GM18517 (cell line): ENCODE results near the gene PSD2.

Experiments
- ATAC-seq: cut with Tn5 transposase; IDR thresholded peaks from one replicate; pipeline ENCODE4 v1.9.1; 2021; ENCODE audit warnings: mild to moderate bottlenecking, moderate library complexity; ENCODE audit not compliant: unreplicated experiment

The PSD2 gene

DNA sequence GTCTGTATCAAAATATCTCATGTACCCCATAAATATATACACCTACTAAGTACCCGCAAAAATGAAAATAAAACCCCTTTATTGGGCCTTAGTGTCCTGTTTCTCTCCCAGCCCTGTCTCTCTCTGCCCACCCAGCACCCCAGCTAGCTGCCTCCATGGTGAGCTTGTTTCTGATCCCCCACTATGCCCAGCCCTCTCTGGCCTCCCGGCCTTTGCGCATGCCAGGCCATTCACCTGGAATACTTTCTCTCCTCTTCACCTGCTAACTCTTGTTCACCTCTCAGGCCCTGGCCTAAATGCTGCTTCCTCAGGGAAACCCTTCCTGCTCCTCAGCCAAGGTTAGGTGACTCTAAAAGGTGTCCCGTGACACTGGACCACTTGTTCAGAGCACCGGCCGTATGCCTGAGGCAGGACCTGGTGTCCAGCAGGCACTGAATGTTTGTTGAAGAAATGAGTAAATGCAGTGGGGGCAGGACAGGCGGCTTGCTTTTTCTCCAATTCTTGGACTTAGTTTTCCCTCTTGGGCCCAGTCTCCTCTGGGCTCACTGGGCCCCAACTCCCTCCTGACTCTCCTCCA is 58.5 kb downstream of the PSD2 start:
- no peak for ATAC-seq

DNA sequence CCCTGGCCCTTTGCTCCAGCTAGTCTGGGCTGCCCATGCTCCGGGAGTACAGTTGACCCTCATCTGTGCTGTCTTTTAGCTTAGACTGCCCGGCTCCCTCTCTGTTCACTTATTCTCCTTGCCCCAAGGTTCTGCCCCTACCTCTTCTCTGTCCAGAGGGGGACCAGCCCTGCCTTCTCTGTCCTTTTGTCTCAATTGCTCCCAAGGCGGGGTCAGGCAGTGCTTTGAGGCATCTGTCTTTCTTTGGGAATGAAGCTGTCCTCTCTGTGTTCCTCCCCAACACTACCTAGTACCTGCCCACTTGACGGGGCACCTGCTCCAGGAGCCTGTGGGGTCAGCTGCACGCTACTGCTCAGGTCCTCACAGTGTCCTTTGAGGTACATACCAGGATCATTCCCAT is 59.3 kb downstream of the PSD2 start:
- no peak for ATAC-seq

GRCh38 chr5:139855451-139855850 is 59.8 kb downstream of the PSD2 start:
- ATAC-seq, result no peak

- no peak for ATAC-seq
Observed at GRCh38 chr5:139855946-139856540, 60.4 kb downstream of the PSD2 start.

DNA sequence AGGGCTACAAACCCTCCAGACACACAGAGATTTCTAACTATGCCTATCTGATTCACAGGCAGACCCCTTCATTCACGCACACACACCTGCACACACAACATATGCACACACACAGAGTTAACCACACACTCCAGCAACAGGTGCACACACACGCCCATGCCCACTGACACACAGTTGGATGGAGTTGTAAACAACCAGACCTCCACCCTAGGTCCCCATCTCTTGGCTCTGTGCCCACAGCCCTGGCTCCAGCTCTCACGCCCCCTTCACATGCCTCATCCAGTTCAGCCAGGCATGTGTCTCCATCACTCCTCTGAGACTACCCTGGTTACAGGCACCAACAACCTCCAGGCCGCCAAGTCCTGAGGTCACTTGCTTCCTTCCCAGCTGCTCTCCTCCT is 61.1 kb downstream of the PSD2 start:
- ATAC-seq, result no peak

GRCh38 chr5:139859013-139859412 is 63.4 kb downstream of the PSD2 start:
- no peak for ATAC-seq

- ATAC-seq, result no peak
Observed at GRCh38 chr5:139861021-139861888, 65.6 kb downstream of the PSD2 start.

GRCh38 chr5:139861889-139862207 is 66.2 kb downstream of the PSD2 start:
- ATAC-seq, result no peak

DNA sequence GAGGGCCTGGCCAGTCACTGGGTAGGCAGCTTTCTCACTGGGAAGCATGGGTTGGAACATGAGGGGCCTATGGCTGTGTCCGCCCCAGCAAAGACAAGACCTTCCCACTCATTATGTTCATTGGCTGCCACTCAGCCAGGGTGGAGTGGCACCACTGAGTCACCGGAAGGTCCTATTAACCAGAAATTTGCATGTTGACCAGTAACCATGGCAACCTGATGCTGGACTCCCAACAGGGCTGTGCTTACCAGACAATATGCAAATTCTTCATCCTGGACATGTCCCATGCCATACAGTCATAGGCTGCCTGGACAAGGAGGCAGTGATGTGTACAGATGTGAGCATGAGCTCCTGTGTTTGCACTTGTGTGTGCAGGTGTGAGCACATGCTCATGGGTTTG is 66.7 kb downstream of the PSD2 start:
- ATAC-seq, result no peak

DNA sequence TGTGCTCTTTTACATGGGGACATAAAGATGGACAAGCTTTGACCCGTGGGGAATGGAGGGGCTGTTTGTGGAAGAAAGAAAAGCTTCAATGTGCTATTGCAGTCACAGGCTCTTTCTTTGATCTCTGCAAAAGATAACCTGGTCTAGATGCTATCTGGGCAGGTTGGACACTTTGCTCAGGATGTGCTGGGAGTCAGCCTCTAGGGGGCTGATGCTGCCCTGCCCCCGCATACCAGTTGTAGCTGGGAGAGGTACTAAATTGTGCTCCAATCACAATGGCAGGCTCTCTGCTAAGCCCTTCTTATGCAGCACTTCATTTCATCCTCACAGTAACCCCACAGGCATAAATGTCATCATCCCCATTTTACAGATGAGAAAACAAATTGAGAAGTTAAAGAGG is 67.2 kb downstream of the PSD2 start:
- ATAC-seq, result no peak

DNA sequence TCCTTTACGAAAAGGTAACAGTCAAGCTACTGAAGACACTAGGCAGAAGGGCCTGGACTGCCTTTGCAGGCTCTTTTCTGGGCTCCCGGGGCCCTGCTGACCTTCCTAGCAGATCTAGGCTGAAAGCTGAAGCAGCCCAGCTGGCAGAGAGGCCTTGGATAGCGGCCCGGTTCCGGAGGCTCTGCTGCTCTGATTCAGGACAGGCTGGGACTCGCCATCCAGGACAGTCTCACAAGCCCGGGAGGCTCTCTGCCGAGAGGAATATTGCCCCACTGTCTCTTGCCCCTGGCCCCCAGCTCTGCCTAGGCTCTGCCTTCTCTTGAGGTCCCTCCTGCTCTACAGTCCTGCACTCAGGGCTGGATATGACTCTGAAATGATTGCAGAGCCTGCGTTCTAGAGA is 67.8 kb downstream of the PSD2 start:
- ATAC-seq, result no peak

DNA sequence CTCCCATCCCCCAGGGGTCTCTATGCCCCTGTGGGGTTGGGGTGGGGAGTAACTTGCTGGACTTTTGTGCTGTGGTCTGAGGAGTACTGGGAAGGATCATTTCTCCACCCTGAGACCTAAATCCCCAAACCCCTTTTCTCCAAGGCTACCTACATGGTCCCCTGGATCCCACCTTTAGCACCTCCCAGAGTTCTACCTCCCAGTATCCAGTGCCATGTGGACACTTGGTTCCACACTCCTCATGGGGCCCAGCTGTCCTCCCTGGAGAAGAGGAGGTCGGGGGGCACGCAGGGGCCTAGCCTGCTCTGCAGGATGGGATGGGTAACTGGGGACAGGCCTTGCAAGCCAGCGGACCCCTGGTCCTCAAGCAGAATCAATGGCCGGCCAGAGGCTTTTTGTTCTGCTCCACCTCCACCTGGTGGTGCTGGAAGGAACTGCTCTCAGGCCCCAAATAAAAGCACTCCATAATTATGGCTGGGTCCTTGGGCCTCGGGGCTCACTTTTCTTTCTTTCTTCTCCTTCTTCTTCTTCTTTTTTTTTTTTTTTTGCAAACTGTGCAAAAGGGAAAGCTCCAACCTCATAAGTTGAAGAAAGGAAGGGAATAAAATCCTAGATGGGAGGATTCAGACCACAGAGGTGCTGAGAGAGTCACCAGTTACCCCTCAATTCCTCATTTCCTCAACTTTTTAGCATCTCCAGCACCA is 68.4 kb downstream of the PSD2 start:
- ATAC-seq, result peak; percentile 53

- no peak for ATAC-seq
Observed at GRCh38 chr5:139864716-139865483, 69.3 kb downstream of the PSD2 start.

DNA sequence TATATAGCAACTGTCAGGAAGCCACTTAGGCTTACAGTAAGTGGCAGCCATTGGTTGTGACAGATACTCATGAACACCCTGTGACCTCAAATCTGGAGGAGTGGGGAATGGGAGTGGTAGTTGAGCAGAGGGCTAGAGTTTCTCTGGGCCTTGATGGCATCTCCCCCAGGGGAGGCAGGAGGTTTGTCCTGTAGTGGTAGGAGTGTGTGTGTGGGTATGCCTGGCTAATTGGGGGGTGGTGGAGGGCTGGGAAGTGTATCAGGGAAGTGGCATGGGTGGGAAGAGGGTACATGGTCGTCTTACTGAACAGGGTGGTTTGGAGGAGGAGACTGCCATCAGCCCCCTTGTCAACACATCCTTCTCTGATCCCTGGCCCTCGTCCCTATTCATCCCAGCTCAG is 71.5 kb downstream of the PSD2 start:
- ATAC-seq, result no peak

- ATAC-seq, result no peak
Observed at GRCh38 chr5:139867581-139867980, 72.0 kb downstream of the PSD2 start.

DNA sequence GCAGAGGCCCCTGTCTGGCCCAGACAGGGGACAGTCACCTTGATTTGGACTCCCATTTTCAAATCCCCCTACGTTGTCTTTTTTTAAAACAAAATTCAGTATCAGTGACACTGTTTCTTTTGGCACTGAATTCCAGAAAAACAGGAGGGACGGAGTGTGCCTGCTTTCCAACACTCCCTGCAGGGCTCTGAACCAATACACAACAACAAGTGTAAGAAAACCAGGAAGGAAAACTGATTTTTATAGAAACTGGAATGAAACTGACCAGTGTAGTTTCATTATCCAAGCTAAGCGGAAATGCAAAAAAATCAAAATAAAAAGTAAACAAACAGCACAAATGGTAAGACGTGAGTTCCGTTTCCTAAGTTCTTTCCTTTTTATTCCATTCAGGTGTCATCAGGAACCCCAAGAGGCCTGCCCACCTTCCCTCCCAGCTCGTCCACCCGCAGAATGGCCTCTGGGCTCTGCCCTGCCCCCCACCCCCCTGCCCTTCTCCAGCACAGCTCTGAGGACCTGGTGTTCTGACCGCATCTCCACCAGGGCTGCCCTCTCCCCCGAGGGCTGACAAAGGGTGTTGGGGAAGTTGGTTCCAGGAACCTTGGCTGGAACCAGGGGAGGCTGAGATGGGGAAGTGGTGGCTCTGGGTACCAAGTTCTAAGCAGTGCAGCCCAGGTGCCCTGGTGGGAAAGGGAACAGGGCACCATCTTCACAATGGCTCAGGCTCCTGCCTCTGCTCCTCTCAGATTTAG is 73.6 kb downstream of the PSD2 start:
- ATAC-seq, result no peak

- ATAC-seq, result no peak
Observed at GRCh38 chr5:139870677-139871076, 75.1 kb downstream of the PSD2 start.

- ATAC-seq, result no peak
Observed at GRCh38 chr5:139871614-139872013, 76.0 kb downstream of the PSD2 start.

- ATAC-seq, result no peak
Observed at GRCh38 chr5:139872052-139872766, 76.6 kb downstream of the PSD2 start.
